ENCODE data around the gene MIS12. TPM values are rescaled to one million over a fixed set of nuclear protein-coding genes. Genes with fewer than 3 reads are reported as not detected.

MIS12 gene
- total and polyA plus RNA-seq, 2 of the 8 experiments (the other 6 are each of a cell fraction or from before 2014, with no cell fraction given) = 9.5 to 25.6 TPM

DNA sequence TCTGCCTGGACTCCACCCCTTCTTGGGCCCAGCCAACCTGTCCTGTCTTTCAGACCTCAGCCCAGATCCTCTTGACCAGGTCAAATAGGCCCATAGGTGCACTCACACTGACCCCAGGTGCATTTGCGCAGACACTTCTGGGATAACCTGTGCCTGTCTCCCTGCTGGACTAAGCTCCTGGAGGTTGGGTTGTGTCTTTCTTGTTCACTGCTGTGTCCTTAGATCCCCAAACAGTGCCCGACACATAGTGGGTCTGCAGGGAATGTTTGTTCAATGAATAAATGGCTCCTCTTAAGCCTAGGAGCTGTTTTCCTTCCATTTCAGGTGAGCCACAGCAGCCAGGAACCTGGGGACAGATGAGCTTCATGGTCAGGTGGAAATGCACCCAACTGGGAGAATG, 49.1 kb downstream of the MIS12 start:
- no peak overlapping the region for H2BK120ac ChIP-seq (replicated peaks; ENCODE audit: low read depth, low read length)
- CTCF ChIA-PET (ENCODE audit: partially characterized antibody) = no interaction called here
- no peak overlapping the region for H3K4me2 ChIP-seq (ENCODE audit: insufficient read depth in 1 of 2, low read depth in 2 of 2, low read length in 2 of 2)
- no peak for DNase-seq (ENCODE audit: low read depth in 1 of 2, low spot score in 2 of 2)
- POLR2A ChIA-PET (ENCODE audit: partially characterized antibody) = no interaction called here
- H3K27me3 ChIP-seq (replicated peaks in 1 of 4; ENCODE audit: control insufficient read depth in 3 of 4, extremely low read depth in 1 of 4, insufficient read depth in 3 of 4, low read length in 3 of 4) = no peaks in the 10 kb centered on the region
- no peaks in the 10 kb centered on the region for H3K79me1 ChIP-seq (ENCODE audit: low read depth, low read length)
- H3K4ac ChIP-seq (replicated peaks; ENCODE audit: insufficient read length, low read depth, low read length) = no peak overlapping the region
- no peak for FAIRE-seq
- no peaks in the 10 kb centered on the region for H3K9me3 ChIP-seq (ENCODE audit: insufficient read depth in 2 of 2, low read depth in 1 of 2, low read length in 1 of 2)
- no peaks in the 10 kb centered on the region; a peak in 1 of 7 replicates for H3K4me1 ChIP-seq (replicated peaks in 1 of 4; ENCODE audit: control insufficient read depth in 3 of 4, insufficient read depth in 4 of 4, low read length in 3 of 4)
- no peak overlapping the region for H4K5ac ChIP-seq (ENCODE audit: insufficient read length, low read depth, low read length)
- H3K56ac ChIP-seq (replicated peaks; ENCODE audit: insufficient read length, low read depth, low read length) = no peak overlapping the region
- H2BK15ac ChIP-seq (ENCODE audit: low read length) = no peak overlapping the region
- H2BK5ac ChIP-seq (ENCODE audit: low read depth, low read length) = no peak overlapping the region
- H4K91ac ChIP-seq (replicated peaks; ENCODE audit: insufficient read length, low read length) = no peak overlapping the region
- no peak overlapping the region for H2AFZ ChIP-seq (ENCODE audit: low read length)
- no peaks in the 10 kb centered on the region for H3K79me2 ChIP-seq (ENCODE audit: control insufficient read depth in 1 of 2, insufficient read depth in 2 of 2, low read length in 2 of 2)
- H3K23ac ChIP-seq (ENCODE audit: insufficient read length) = no peak overlapping the region
- no peak overlapping the region for H2BK20ac ChIP-seq (ENCODE audit: low read length)
- no peak overlapping the region for H4K8ac ChIP-seq (ENCODE audit: extremely low read depth, insufficient read depth, low read length)
- H3K4me3 ChIP-seq (ENCODE audit: extremely low read depth in 1 of 4, insufficient read depth in 2 of 4, low read depth in 3 of 4, low read length in 4 of 4) = no peak overlapping the region
- H3K36me3 ChIP-seq (ENCODE audit: control insufficient read depth in 2 of 4, insufficient read depth in 4 of 4, low read length in 3 of 4) = no peaks in the 10 kb centered on the region
- no peak overlapping the region for H3K9ac ChIP-seq (replicated peaks in 1 of 4; ENCODE audit: extremely low read depth in 1 of 4, low read depth in 3 of 4, low read length in 3 of 4)
- no peaks in the 10 kb centered on the region for H4K20me1 ChIP-seq (replicated peaks in 1 of 2; ENCODE audit: control insufficient read depth in 1 of 2, insufficient read depth in 2 of 2, low read length in 2 of 2)
- H3K23me2 ChIP-seq (ENCODE audit: low read depth, low read length) = no peaks in the 10 kb centered on the region
- H2BK12ac ChIP-seq (ENCODE audit: low read depth, low read length) = no peak overlapping the region
- 97% methylated on average over 2 of the region's 2 CpGs; no CpG with 5 or more reads in 1 of the 2 experiments for WGBS, 2 experiments (ENCODE audit: extremely low coverage in 1 of 2, insufficient coverage in 1 of 2, insufficient read length in 1 of 2, insufficient replicate concordance in 2 of 2, low coverage in 1 of 2, low lambda C conversion rate in 2 of 2, missing lambda C conversion rate in 1 of 2)
- no peak overlapping the region for H3K14ac ChIP-seq (ENCODE audit: insufficient read length)
- no peak overlapping the region for H3K27ac ChIP-seq (ENCODE audit: low read depth, low read length)
- no peak overlapping the region for H3K18ac ChIP-seq (ENCODE audit: extremely low read depth, low read length)
- H2AK5ac ChIP-seq (ENCODE audit: low read depth, low read length) = no peak overlapping the region
- TF ChIP-seq HDAC6 (IDR thresholded peaks at IDR 0.05; ENCODE audit: low read depth, low read length) (no peak), EGR1 (IDR thresholded peaks at IDR 0.05; ENCODE audit: borderline replicate concordance, low read depth, low read length) (no peak), POU5F1 (IDR thresholded peaks at IDR 0.05; ENCODE audit: low read depth, low read length) (no peak), EZH2 (IDR thresholded peaks at IDR 0.05; ENCODE audit: low read depth, low read length, severe bottlenecking) (no peak), TAF7 (optimal IDR thresholded peaks at IDR 0.05; ENCODE audit: borderline replicate concordance, low read depth, low read length) (no peak), HDAC2 (IDR thresholded peaks at IDR 0.05; ENCODE audit: borderline replicate concordance in 1 of 2, low read depth in 2 of 2, low read length in 2 of 2) (no peak), SAP30 (IDR thresholded peaks at IDR 0.05; ENCODE audit: insufficient read depth, insufficient replicate concordance, low read length) (no peak), RFX5 (IDR thresholded peaks at IDR 0.05; ENCODE audit: borderline replicate concordance, low read depth, low read length) (no peak), CBX8 (IDR thresholded peaks at IDR 0.05; ENCODE audit: borderline replicate concordance, low read depth, low read length) (no peak), KDM1A (IDR thresholded peaks at IDR 0.05; ENCODE audit: borderline replicate concordance, low read length) (no peak), CBX5 (IDR thresholded peaks at IDR 0.05; ENCODE audit: low read depth, low read length) (no peak), MAFK (IDR thresholded peaks at IDR 0.05; ENCODE audit: low read depth, low read length) (no peak), SIX5 (IDR thresholded peaks at IDR 0.05; ENCODE audit: low read depth, low read length) (no peak)
